ENCODE results near the gene LMF1.

The LMF1 gene

GRCh38 chr16:939941-940340, 30.8 kb downstream of the LMF1 start:
- peaks cover 0 to 11% of the 10 kb centered on the region in 2 donors for H3K36me3 ChIP-seq (ENCODE audit: control insufficient read depth in 2 of 2, insufficient read depth in 2 of 2, low read length in 2 of 2)

GRCh38 chr16:939311-939710, 31.5 kb downstream of the LMF1 start:
- no peak overlapping the region for H3K9ac ChIP-seq (ENCODE audit: low read depth in 1 of 2, low read length in 2 of 2)
- H3K27me3 ChIP-seq (ENCODE audit: control insufficient read depth in 2 of 2, insufficient read depth in 2 of 2, low read length in 2 of 2) = no peaks in the 10 kb centered on the region
- peaks cover 0 to 7% of the 10 kb centered on the region in 2 donors for H3K36me3 ChIP-seq (ENCODE audit: control insufficient read depth in 2 of 2, insufficient read depth in 2 of 2, low read length in 2 of 2)
- peaks cover 5 to 6% of the 10 kb centered on the region in 2 donors for H3K9me3 ChIP-seq (ENCODE audit: control insufficient read depth in 2 of 2, low read length in 2 of 2)
- no peak overlapping the region for H3K4me3 ChIP-seq (ENCODE audit: low read length in 2 of 2)
- H3K27ac ChIP-seq (ENCODE audit: low read depth in 2 of 2, low read length in 2 of 2) = no peak overlapping the region
- H3K4me1 ChIP-seq (ENCODE audit: control insufficient read depth in 2 of 2, insufficient read depth in 2 of 2, low read length in 2 of 2) = no peaks in the 10 kb centered on the region

More at GRCh38 chr16:939941-940340, 30.8 kb downstream of the LMF1 start:
- Histone ChIP-seq H3K9ac (ENCODE audit: low read depth in 1 of 2, low read length in 2 of 2) (no peak overlapping the region), H3K4me1 (ENCODE audit: control insufficient read depth in 2 of 2, insufficient read depth in 2 of 2, low read length in 2 of 2) (no peaks in the 10 kb centered on the region), H3K4me3 (ENCODE audit: low read length in 2 of 2) (no peak overlapping the region), H3K27me3 (ENCODE audit: control insufficient read depth in 2 of 2, insufficient read depth in 2 of 2, low read length in 2 of 2) (no peaks in the 10 kb centered on the region), H3K9me3 (ENCODE audit: control insufficient read depth in 2 of 2, low read length in 2 of 2) (peaks cover 5 to 6% of the 10 kb centered on the region in 2 donors), H3K27ac (ENCODE audit: low read depth in 2 of 2, low read length in 2 of 2) (no peak overlapping the region)

- H3K9ac ChIP-seq (ENCODE audit: low read depth in 1 of 2, low read length in 2 of 2) = no peak overlapping the region
- H3K27me3 ChIP-seq (ENCODE audit: control insufficient read depth in 2 of 2, insufficient read depth in 2 of 2, low read length in 2 of 2) = no peaks in the 10 kb centered on the region
- H3K36me3 ChIP-seq (ENCODE audit: control insufficient read depth in 2 of 2, insufficient read depth in 2 of 2, low read length in 2 of 2) = peaks cover 2 to 7% of the 10 kb centered on the region in 2 donors
- peaks cover 5 to 6% of the 10 kb centered on the region in 2 donors for H3K9me3 ChIP-seq (ENCODE audit: control insufficient read depth in 2 of 2, low read length in 2 of 2)
- no peak overlapping the region for H3K4me3 ChIP-seq (ENCODE audit: low read length in 2 of 2)
- H3K4me1 ChIP-seq (ENCODE audit: control insufficient read depth in 2 of 2, insufficient read depth in 2 of 2, low read length in 2 of 2) = no peaks in the 10 kb centered on the region
- H3K27ac ChIP-seq (ENCODE audit: low read depth in 2 of 2, low read length in 2 of 2) = no peak overlapping the region
Observed at GRCh38 chr16:938752-939151, 32.0 kb downstream of the LMF1 start.

- H3K27me3 ChIP-seq (ENCODE audit: control insufficient read depth in 2 of 2, insufficient read depth in 2 of 2, low read length in 2 of 2) = no peaks in the 10 kb centered on the region
- H3K27ac ChIP-seq (ENCODE audit: low read depth in 2 of 2, low read length in 2 of 2) = no peak overlapping the region
- H3K4me1 ChIP-seq (ENCODE audit: control insufficient read depth in 2 of 2, insufficient read depth in 2 of 2, low read length in 2 of 2) = no peaks in the 10 kb centered on the region
- H3K9ac ChIP-seq (ENCODE audit: low read depth in 1 of 2, low read length in 2 of 2) = no peak overlapping the region
- peaks cover 2 to 10% of the 10 kb centered on the region in 2 donors for H3K36me3 ChIP-seq (ENCODE audit: control insufficient read depth in 2 of 2, insufficient read depth in 2 of 2, low read length in 2 of 2)
- H3K9me3 ChIP-seq (ENCODE audit: control insufficient read depth in 2 of 2, low read length in 2 of 2) = peaks cover 5 to 6% of the 10 kb centered on the region in 2 donors
- H3K4me3 ChIP-seq (ENCODE audit: low read length in 2 of 2) = no peak overlapping the region
Observed at GRCh38 chr16:938136-938535, 32.6 kb downstream of the LMF1 start.

GRCh38 chr16:937723-938122, 33.1 kb downstream of the LMF1 start:
- Histone ChIP-seq H3K4me3 (ENCODE audit: low read length in 2 of 2) (no peak overlapping the region), H3K27me3 (ENCODE audit: control insufficient read depth in 2 of 2, insufficient read depth in 2 of 2, low read length in 2 of 2) (no peaks in the 10 kb centered on the region), H3K27ac (ENCODE audit: low read depth in 2 of 2, low read length in 2 of 2) (no peak overlapping the region), H3K4me1 (ENCODE audit: control insufficient read depth in 2 of 2, insufficient read depth in 2 of 2, low read length in 2 of 2) (no peaks in the 10 kb centered on the region), H3K9me3 (ENCODE audit: control insufficient read depth in 2 of 2, low read length in 2 of 2) (peaks cover 5 to 6% of the 10 kb centered on the region in 2 donors), H3K36me3 (ENCODE audit: control insufficient read depth in 2 of 2, insufficient read depth in 2 of 2, low read length in 2 of 2) (peaks cover 2 to 10% of the 10 kb centered on the region in 2 donors), H3K9ac (ENCODE audit: low read depth in 1 of 2, low read length in 2 of 2) (no peak overlapping the region)

GRCh38 chr16:937311-937710, 33.5 kb downstream of the LMF1 start:
- H3K4me1 ChIP-seq (ENCODE audit: control insufficient read depth in 2 of 2, insufficient read depth in 2 of 2, low read length in 2 of 2) = no peaks in the 10 kb centered on the region
- no peak overlapping the region for H3K9ac ChIP-seq (ENCODE audit: low read depth in 1 of 2, low read length in 2 of 2)
- H3K4me3 ChIP-seq (ENCODE audit: low read length in 2 of 2) = no peak overlapping the region
- peaks cover 2 to 8% of the 10 kb centered on the region in 2 donors for H3K36me3 ChIP-seq (ENCODE audit: control insufficient read depth in 2 of 2, insufficient read depth in 2 of 2, low read length in 2 of 2)
- H3K9me3 ChIP-seq (ENCODE audit: control insufficient read depth in 2 of 2, low read length in 2 of 2) = peaks cover 1 to 4% of the 10 kb centered on the region in 2 donors
- no peak overlapping the region for H3K27ac ChIP-seq (ENCODE audit: low read depth in 2 of 2, low read length in 2 of 2)
- no peaks in the 10 kb centered on the region for H3K27me3 ChIP-seq (ENCODE audit: control insufficient read depth in 2 of 2, insufficient read depth in 2 of 2, low read length in 2 of 2)

GRCh38 chr16:935684-936083, 35.1 kb downstream of the LMF1 start:
- Histone ChIP-seq H3K4me3 (ENCODE audit: low read length in 2 of 2) (no peak overlapping the region), H3K27me3 (ENCODE audit: control insufficient read depth in 2 of 2, insufficient read depth in 2 of 2, low read length in 2 of 2) (no peaks in the 10 kb centered on the region), H3K4me1 (ENCODE audit: control insufficient read depth in 2 of 2, insufficient read depth in 2 of 2, low read length in 2 of 2) (no peaks in the 10 kb centered on the region), H3K9me3 (ENCODE audit: control insufficient read depth in 2 of 2, low read length in 2 of 2) (no peaks in the 10 kb centered on the region), H3K36me3 (ENCODE audit: control insufficient read depth in 2 of 2, insufficient read depth in 2 of 2, low read length in 2 of 2) (peaks cover 2 to 6% of the 10 kb centered on the region in 2 donors), H3K9ac (ENCODE audit: low read depth in 1 of 2, low read length in 2 of 2) (no peak overlapping the region), H3K27ac (ENCODE audit: low read depth in 2 of 2, low read length in 2 of 2) (no peak overlapping the region)

GRCh38 chr16:934178-934577, 36.6 kb downstream of the LMF1 start:
- Histone ChIP-seq H3K4me3 (ENCODE audit: low read length in 2 of 2) (no peak overlapping the region), H3K4me1 (ENCODE audit: control insufficient read depth in 2 of 2, insufficient read depth in 2 of 2, low read length in 2 of 2) (no peaks in the 10 kb centered on the region), H3K27me3 (ENCODE audit: control insufficient read depth in 2 of 2, insufficient read depth in 2 of 2, low read length in 2 of 2) (no peaks in the 10 kb centered on the region), H3K9ac (ENCODE audit: low read depth in 1 of 2, low read length in 2 of 2) (no peak overlapping the region), H3K36me3 (ENCODE audit: control insufficient read depth in 2 of 2, insufficient read depth in 2 of 2, low read length in 2 of 2) (peaks cover 2 to 6% of the 10 kb centered on the region in 2 donors), H3K27ac (ENCODE audit: low read depth in 2 of 2, low read length in 2 of 2) (no peak overlapping the region), H3K9me3 (ENCODE audit: control insufficient read depth in 2 of 2, low read length in 2 of 2) (no peaks in the 10 kb centered on the region)

- no peak overlapping the region for H3K9ac ChIP-seq (ENCODE audit: low read depth in 1 of 2, low read length in 2 of 2)
- H3K27me3 ChIP-seq (ENCODE audit: control insufficient read depth in 2 of 2, insufficient read depth in 2 of 2, low read length in 2 of 2) = no peaks in the 10 kb centered on the region
- H3K27ac ChIP-seq (ENCODE audit: low read depth in 2 of 2, low read length in 2 of 2) = no peak overlapping the region
- no peak overlapping the region for H3K4me3 ChIP-seq (ENCODE audit: low read length in 2 of 2)
- no peaks in the 10 kb centered on the region for H3K4me1 ChIP-seq (ENCODE audit: control insufficient read depth in 2 of 2, insufficient read depth in 2 of 2, low read length in 2 of 2)
- no peaks in the 10 kb centered on the region for H3K9me3 ChIP-seq (ENCODE audit: control insufficient read depth in 2 of 2, low read length in 2 of 2)
- peaks cover 2 to 6% of the 10 kb centered on the region in 2 donors for H3K36me3 ChIP-seq (ENCODE audit: control insufficient read depth in 2 of 2, insufficient read depth in 2 of 2, low read length in 2 of 2)
Observed at GRCh38 chr16:933581-933980, 37.2 kb downstream of the LMF1 start.

- no peak overlapping the region for H3K4me3 ChIP-seq (ENCODE audit: low read length in 2 of 2)
- H3K27ac ChIP-seq (ENCODE audit: low read depth in 2 of 2, low read length in 2 of 2) = no peak overlapping the region
- H3K9me3 ChIP-seq (ENCODE audit: control insufficient read depth in 2 of 2, low read length in 2 of 2) = no peaks in the 10 kb centered on the region
- no peaks in the 10 kb centered on the region for H3K27me3 ChIP-seq (ENCODE audit: control insufficient read depth in 2 of 2, insufficient read depth in 2 of 2, low read length in 2 of 2)
- H3K4me1 ChIP-seq (ENCODE audit: control insufficient read depth in 2 of 2, insufficient read depth in 2 of 2, low read length in 2 of 2) = no peaks in the 10 kb centered on the region
- no peak overlapping the region for H3K9ac ChIP-seq (ENCODE audit: low read depth in 1 of 2, low read length in 2 of 2)
- peaks cover 2 to 6% of the 10 kb centered on the region in 2 donors for H3K36me3 ChIP-seq (ENCODE audit: control insufficient read depth in 2 of 2, insufficient read depth in 2 of 2, low read length in 2 of 2)
Observed at GRCh38 chr16:932831-933330, 37.9 kb downstream of the LMF1 start.
